Fibroblast of villous mesenchyme (primary cell): ENCODE data around the gene GJA4. TPM values are rescaled to one million over a fixed set of nuclear protein-coding genes. Genes with fewer than 3 reads are reported as not detected.

Experiments
- DNase-seq: peaks from one replicate; pipeline ENCODE4 v3.0.0-alpha.2; 2010; ENCODE audit warnings: low read depth
- H3K4me3 ChIP-seq: 2 replicates; pipeline ENCODE4 v1.5.1; 2011; ENCODE audit warnings: low read depth, mild to moderate bottlenecking, low read length
- CTCF ChIP-seq: IDR thresholded peaks from 2 replicates; pipeline ENCODE4 v1.5.1; 2012; ENCODE audit warnings: low read depth, mild to moderate bottlenecking, low read length; ENCODE audit not compliant: insufficient read depth
- total RNA-seq: library from RNA; depleted of rRNA; stranded (reverse); fragments of >200 nt; gene quantifications from 2 replicates; pipeline ENCODE4 v1.2.3, GENCODE V29; 2012

GJA4 gene
- total RNA-seq, 1 donor, result not detected

- TF ChIP-seq CTCF, result no peak
- no peak for DNase-seq
- no peak overlapping the region for H3K4me3 ChIP-seq
Measured at GRCh38 chr1:34758751-34759150, 34.0 kb upstream of the GJA4 start.

DNA sequence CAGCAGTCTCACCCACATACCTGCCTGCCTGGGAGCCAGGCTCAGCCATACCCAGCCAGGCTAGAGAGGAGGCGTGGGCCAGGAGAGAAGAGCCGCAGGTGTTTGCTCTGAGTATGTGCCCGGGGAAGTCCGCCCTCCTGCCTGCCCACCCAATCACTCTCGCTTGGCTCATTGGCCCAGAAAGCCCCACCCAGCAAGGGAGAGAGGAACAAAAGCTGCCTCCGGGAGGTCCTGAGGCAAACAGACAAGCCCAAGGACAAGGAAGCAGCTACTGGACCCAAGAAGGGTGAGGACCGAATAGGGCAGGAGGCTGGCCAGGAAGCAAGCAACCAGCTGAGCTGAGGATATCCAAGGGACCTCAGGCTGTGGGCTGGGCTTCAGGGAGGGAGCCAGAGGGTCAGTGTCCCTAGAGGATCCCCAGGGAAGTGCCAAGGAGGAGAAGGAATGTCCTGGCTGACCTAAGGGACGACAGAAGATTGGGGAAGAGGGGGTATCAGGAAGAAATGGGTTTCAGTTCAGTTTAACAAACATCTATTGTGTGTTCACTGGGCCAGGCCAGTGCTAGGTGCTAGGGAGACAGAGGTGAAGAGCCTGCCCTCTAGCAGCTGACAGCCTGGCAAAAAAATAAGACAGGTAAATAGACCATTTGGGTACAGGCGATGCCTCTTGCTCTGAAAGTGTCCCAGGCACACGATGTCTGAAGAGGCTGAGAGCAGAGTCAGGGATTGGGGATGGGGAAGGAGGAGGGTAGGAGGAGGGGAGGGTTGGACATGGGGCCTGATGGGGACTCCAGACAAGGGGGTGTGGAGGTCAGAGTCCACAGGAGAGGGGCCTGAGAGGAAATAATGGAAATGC, 33.1 kb upstream of the GJA4 start, which contains the start of gene GJB4:
Gene GJB4, plus strand, starts transcription at position 238 of the 855 bp plus-strand sequence. CDS start 1,515 bp downstream, outside the sequence.
- DNase-seq, result no peak
- no peak within 1 kb of the TSS for H3K4me3 ChIP-seq
- TF ChIP-seq CTCF, result no peak

GRCh38 chr1:34761176-34761761, 31.5 kb upstream of the GJA4 start:
- no peak for TF ChIP-seq CTCF
- no peak overlapping the region for H3K4me3 ChIP-seq
- DNase-seq, result no peak

- no peak for DNase-seq
- no peak for TF ChIP-seq CTCF
- H3K4me3 ChIP-seq, result no peak overlapping the region
Measured at GRCh38 chr1:34761776-34762307, 31.0 kb upstream of the GJA4 start.

- DNase-seq, result no peak
- H3K4me3 ChIP-seq, result no peak overlapping the region
- no peak for TF ChIP-seq CTCF
Measured at GRCh38 chr1:34762474-34763141, 30.2 kb upstream of the GJA4 start.

GRCh38 chr1:34763142-34763781, 29.5 kb upstream of the GJA4 start:
- DNase-seq, result no peak
- TF ChIP-seq CTCF, result no peak
- H3K4me3 ChIP-seq, result no peak overlapping the region
